ENCODE results near the gene OCA2.

DNA sequence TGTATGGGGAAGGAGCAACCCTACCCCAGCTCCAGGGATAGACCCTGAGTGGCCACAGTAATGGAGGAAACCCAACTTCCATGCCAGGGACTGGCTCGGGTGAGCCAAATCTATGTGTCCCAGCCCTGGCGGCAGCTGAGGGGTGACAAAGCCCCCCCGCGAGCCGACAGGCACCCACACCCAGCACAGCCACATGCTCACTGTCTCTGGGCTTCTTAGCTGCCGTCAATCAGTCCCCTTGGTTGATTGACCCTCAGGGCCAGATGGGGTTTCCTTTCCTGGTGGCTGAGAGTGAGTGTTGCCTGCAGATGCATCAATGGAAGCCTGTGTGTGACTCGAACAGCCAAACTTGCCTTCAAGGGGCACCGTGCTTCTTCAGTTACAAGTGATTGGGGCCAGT lies 2.1 kb upstream of the OCA2 start:
- TF ChIP-seq, protein P1, sequence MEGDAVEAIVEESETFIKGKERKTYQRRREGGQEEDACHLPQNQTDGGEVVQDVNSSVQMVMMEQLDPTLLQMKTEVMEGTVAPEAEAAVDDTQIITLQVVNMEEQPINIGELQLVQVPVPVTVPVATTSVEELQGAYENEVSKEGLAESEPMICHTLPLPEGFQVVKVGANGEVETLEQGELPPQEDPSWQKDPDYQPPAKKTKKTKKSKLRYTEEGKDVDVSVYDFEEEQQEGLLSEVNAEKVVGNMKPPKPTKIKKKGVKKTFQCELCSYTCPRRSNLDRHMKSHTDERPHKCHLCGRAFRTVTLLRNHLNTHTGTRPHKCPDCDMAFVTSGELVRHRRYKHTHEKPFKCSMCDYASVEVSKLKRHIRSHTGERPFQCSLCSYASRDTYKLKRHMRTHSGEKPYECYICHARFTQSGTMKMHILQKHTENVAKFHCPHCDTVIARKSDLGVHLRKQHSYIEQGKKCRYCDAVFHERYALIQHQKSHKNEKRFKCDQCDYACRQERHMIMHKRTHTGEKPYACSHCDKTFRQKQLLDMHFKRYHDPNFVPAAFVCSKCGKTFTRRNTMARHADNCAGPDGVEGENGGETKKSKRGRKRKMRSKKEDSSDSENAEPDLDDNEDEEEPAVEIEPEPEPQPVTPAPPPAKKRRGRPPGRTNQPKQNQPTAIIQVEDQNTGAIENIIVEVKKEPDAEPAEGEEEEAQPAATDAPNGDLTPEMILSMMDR (conservative IDR thresholded peaks at IDR 0.05; ENCODE audit: low read length), result no peak
- no peak for TF ChIP-seq EZH2phosphoT487 (IDR thresholded peaks at IDR 0.05; ENCODE audit: borderline replicate concordance)

Data from Loucy (cell line).